ENCODE results near the gene LRRC41. TPM values are rescaled to one million over a fixed set of nuclear protein-coding genes. Genes with fewer than 3 reads are reported as not detected.

Gene LRRC41
- total RNA-seq, 1 donor from 2014 or later: 100 TPM

GRCh38 chr1:46284058-46284457, 19.4 kb downstream of the LRRC41 start:
- peaks cover 19% of the 10 kb centered on the region for H3K36me3 Mint-ChIP-seq (ENCODE audit: insufficient read depth)
- H3K27ac Mint-ChIP-seq: peak overlapping the region; percentile 46

GRCh38 chr1:46281021-46281420, 22.4 kb downstream of the LRRC41 start:
- no peaks in the 10 kb centered on the region for H3K9me3 Mint-ChIP-seq (ENCODE audit: low read depth)
- TF ChIP-seq, protein P1, sequence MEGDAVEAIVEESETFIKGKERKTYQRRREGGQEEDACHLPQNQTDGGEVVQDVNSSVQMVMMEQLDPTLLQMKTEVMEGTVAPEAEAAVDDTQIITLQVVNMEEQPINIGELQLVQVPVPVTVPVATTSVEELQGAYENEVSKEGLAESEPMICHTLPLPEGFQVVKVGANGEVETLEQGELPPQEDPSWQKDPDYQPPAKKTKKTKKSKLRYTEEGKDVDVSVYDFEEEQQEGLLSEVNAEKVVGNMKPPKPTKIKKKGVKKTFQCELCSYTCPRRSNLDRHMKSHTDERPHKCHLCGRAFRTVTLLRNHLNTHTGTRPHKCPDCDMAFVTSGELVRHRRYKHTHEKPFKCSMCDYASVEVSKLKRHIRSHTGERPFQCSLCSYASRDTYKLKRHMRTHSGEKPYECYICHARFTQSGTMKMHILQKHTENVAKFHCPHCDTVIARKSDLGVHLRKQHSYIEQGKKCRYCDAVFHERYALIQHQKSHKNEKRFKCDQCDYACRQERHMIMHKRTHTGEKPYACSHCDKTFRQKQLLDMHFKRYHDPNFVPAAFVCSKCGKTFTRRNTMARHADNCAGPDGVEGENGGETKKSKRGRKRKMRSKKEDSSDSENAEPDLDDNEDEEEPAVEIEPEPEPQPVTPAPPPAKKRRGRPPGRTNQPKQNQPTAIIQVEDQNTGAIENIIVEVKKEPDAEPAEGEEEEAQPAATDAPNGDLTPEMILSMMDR (IDR thresholded peaks at IDR 0.05; ENCODE audit: unreplicated experiment): no peak

More at GRCh38 chr1:46284058-46284457, 19.4 kb downstream of the LRRC41 start:
- H3K4me3 Mint-ChIP-seq (ENCODE audit: low read depth): no peak overlapping the region
- H3K27me3 Mint-ChIP-seq: no peaks in the 10 kb centered on the region
- H3K9me3 Mint-ChIP-seq (ENCODE audit: low read depth): no peaks in the 10 kb centered on the region
- peaks cover 5% of the 10 kb centered on the region for H3K4me1 Mint-ChIP-seq (ENCODE audit: low read depth)
- TF ChIP-seq, protein P1 (IDR thresholded peaks at IDR 0.05; ENCODE audit: unreplicated experiment): no peak
- no peak for DNase-seq (ENCODE audit: low spot score, unreplicated experiment)

GRCh38 chr1:46280092-46280491, 23.3 kb downstream of the LRRC41 start:
- Mint-ChIP-seq H3K27ac (no peak overlapping the region), H3K4me3 (ENCODE audit: low read depth) (no peak overlapping the region), H3K36me3 (ENCODE audit: insufficient read depth) (peaks cover 29% of the 10 kb centered on the region), H3K4me1 (ENCODE audit: low read depth) (peaks cover 4% of the 10 kb centered on the region), H3K9me3 (ENCODE audit: low read depth) (no peaks in the 10 kb centered on the region), H3K27me3 (no peaks in the 10 kb centered on the region)
- TF ChIP-seq, protein P1 (IDR thresholded peaks at IDR 0.05; ENCODE audit: unreplicated experiment): no peak
- DNase-seq (ENCODE audit: low spot score, unreplicated experiment): no peak

More at GRCh38 chr1:46281021-46281420, 22.4 kb downstream of the LRRC41 start:
- Mint-ChIP-seq H3K4me3 (ENCODE audit: low read depth) (no peak overlapping the region), H3K4me1 (ENCODE audit: low read depth) (peaks cover 5% of the 10 kb centered on the region), H3K36me3 (ENCODE audit: insufficient read depth) (peaks cover 22% of the 10 kb centered on the region), H3K27me3 (no peaks in the 10 kb centered on the region), H3K27ac (no peak overlapping the region)
- DNase-seq (ENCODE audit: low spot score, unreplicated experiment): no peak

GRCh38 chr1:46278807-46279206, 24.6 kb downstream of the LRRC41 start:
- Mint-ChIP-seq H3K36me3 (ENCODE audit: insufficient read depth) (peaks cover 23% of the 10 kb centered on the region), H3K9me3 (ENCODE audit: low read depth) (no peaks in the 10 kb centered on the region), H3K27ac (no peak overlapping the region), H3K27me3 (no peaks in the 10 kb centered on the region), H3K4me1 (ENCODE audit: low read depth) (no peaks in the 10 kb centered on the region), H3K4me3 (ENCODE audit: low read depth) (no peak overlapping the region)
- no peak for DNase-seq (ENCODE audit: low spot score, unreplicated experiment)
- TF ChIP-seq, protein P1 (IDR thresholded peaks at IDR 0.05; ENCODE audit: unreplicated experiment): no peak

GRCh38 chr1:46277658-46278373, 25.6 kb downstream of the LRRC41 start:
- no peak overlapping the region for H3K27ac Mint-ChIP-seq
- no peak overlapping the region for H3K4me3 Mint-ChIP-seq (ENCODE audit: low read depth)
- no peak for DNase-seq (ENCODE audit: low spot score, unreplicated experiment)
- no peaks in the 10 kb centered on the region for H3K9me3 Mint-ChIP-seq (ENCODE audit: low read depth)
- TF ChIP-seq, protein P1 (IDR thresholded peaks at IDR 0.05; ENCODE audit: unreplicated experiment): no peak
- H3K36me3 Mint-ChIP-seq (ENCODE audit: insufficient read depth): peaks cover 21% of the 10 kb centered on the region
- H3K4me1 Mint-ChIP-seq (ENCODE audit: low read depth): no peaks in the 10 kb centered on the region
- no peaks in the 10 kb centered on the region for H3K27me3 Mint-ChIP-seq
